SK-N-SH treated with all-trans-retinoic acid at 6 μM for 48 hours (cell line): ENCODE measurements around the gene AP1S1.

ENCODE experiments used
- BACH2 ChIP-seq: fragments of 250-450 bp; sonication (Bioruptor Pico); IDR thresholded peaks from 2 replicates; pipeline ENCODE4 v1.9.0; 2021; ENCODE audit warnings: mild to moderate bottlenecking, borderline replicate concordance
- ZFP30 ChIP-seq: fragments of 450-650 bp; formaldehyde crosslinking; IDR thresholded peaks from 2 replicates; pipeline ENCODE4 v1.5.0; 2022; ENCODE audit warnings: mild to moderate bottlenecking, moderate library complexity
- ZNF565 ChIP-seq: fragments of 450-650 bp; formaldehyde crosslinking; conservative IDR thresholded peaks from 2 replicates; pipeline ENCODE4 v1.5.0; 2020; ENCODE audit warnings: low read depth, mild to moderate bottlenecking, moderate library complexity

DNA sequence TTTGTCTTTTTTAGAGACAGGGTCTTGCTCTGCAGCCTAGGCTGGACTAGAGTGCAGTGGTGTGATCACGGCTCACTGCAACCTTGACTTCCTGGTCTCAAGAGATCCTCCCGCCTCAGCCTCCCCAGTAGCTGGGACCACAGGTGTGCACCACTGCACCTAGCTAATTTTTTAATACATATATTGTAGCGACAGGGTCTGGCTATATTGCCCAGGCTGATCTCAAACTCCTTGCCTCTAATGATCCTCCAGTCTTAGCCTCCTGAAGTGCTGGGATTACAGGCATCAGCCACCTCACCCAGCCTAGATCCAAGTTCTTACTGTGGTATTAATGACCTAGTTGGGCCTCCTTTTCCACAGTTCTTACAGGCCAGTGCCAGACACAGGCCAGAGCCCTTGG lies 39.1 kb upstream of the AP1S1 start:
- no peak for TF ChIP-seq BACH2 (CRISPR knock-in tag)
- no peak for TF ChIP-seq ZFP30 (CRISPR knock-in tag)
- no peak for TF ChIP-seq ZNF565 (CRISPR knock-in tag)
